Trophoblast cell (in vitro differentiated cells and primary cell): ENCODE measurements around the gene HECW1.

Experiments used
- DNase-seq, 2 donors: peaks; one replicate each; pipeline ENCODE4 v3.0.0-alpha.2; 2016
- H2AFZ ChIP-seq: 2 replicates; pipeline ENCODE4 v1.6.1; 2013; ENCODE audit warnings: low read length, moderate library complexity, mild to moderate bottlenecking; ENCODE audit not compliant: insufficient read depth, poor library complexity
- H2AK5ac ChIP-seq: 2 replicates; pipeline ENCODE4 v1.6.1; 2013; ENCODE audit warnings: mild to moderate bottlenecking, low read length
- H2BK120ac ChIP-seq: 2 replicates; pipeline ENCODE4 v1.6.1; 2013; ENCODE audit warnings: low read length, mild to moderate bottlenecking, moderate library complexity; ENCODE audit not compliant: insufficient read depth, poor library complexity
- H2BK12ac ChIP-seq: 2 replicates; pipeline ENCODE4 v1.6.1; 2013; ENCODE audit warnings: mild to moderate bottlenecking, low read length, moderate library complexity
- H2BK5ac ChIP-seq: 2 replicates; pipeline ENCODE4 v1.6.1; 2013; ENCODE audit warnings: low read length, low read depth, moderate library complexity, mild to moderate bottlenecking; ENCODE audit not compliant: poor library complexity
- H3K14ac ChIP-seq: 2 replicates; pipeline ENCODE4 v1.6.1; 2013; ENCODE audit warnings: mild to moderate bottlenecking, low read length
- H3K18ac ChIP-seq: 2 replicates; pipeline ENCODE4 v1.6.1; 2013; ENCODE audit warnings: mild to moderate bottlenecking, low read length
- H3K23ac ChIP-seq: 2 replicates; pipeline ENCODE4 v1.6.1; 2013; ENCODE audit warnings: low read length
- H3K27ac ChIP-seq: 2 replicates; pipeline ENCODE4 v1.5.1; 2013; ENCODE audit warnings: low read depth, mild to moderate bottlenecking, inconsistent platforms, low read length, moderate library complexity
- H3K27me3 ChIP-seq: 2 replicates; pipeline ENCODE4 v1.6.1; 2013; ENCODE audit warnings: inconsistent platforms, mild to moderate bottlenecking, low read length, moderate library complexity; ENCODE audit not compliant: insufficient read depth
- H3K36me3 ChIP-seq, 2 experiments: 1 replicate in 1 of 2; 2 replicates in 1 of 2; pipeline ENCODE4 v1.6.1; 2013; ENCODE audit warnings: low read length in 2 of 2, mild to moderate bottlenecking in 2 of 2, moderate library complexity in 1 of 2; ENCODE audit not compliant: insufficient read depth in 2 of 2, control insufficient read depth in 1 of 2
- H3K4ac ChIP-seq: 2 replicates; pipeline ENCODE4 v1.6.1; 2013; ENCODE audit warnings: low read depth, mild to moderate bottlenecking, low read length, moderate library complexity
- H3K4me1 ChIP-seq, 2 experiments: 1 replicate in 1 of 2; 2 replicates in 1 of 2; pipeline ENCODE4 v1.6.1; 2013; ENCODE audit warnings: low read length in 2 of 2, mild to moderate bottlenecking in 2 of 2, moderate library complexity in 1 of 2; ENCODE audit not compliant: insufficient read depth in 2 of 2, control insufficient read depth in 1 of 2
- H3K4me2 ChIP-seq: 2 replicates; pipeline ENCODE4 v1.6.1; 2013; ENCODE audit warnings: inconsistent platforms, mild to moderate bottlenecking, low read length, moderate library complexity
- H3K4me3 ChIP-seq: 2 replicates; pipeline ENCODE4 v1.5.1; 2013; ENCODE audit warnings: mild to moderate bottlenecking, low read depth, low read length, inconsistent platforms
- H3K79me1 ChIP-seq: one replicate; pipeline ENCODE4 v1.6.1; 2013; ENCODE audit warnings: low read length
- H3K79me2 ChIP-seq: 2 replicates; pipeline ENCODE4 v1.6.1; 2013; ENCODE audit warnings: low read length, mild to moderate bottlenecking; ENCODE audit not compliant: control insufficient read depth, insufficient read depth, poor library complexity
- H3K9ac ChIP-seq: 2 replicates; pipeline ENCODE4 v1.6.1; 2013; ENCODE audit warnings: mild to moderate bottlenecking, low read length
- H3K9me3 ChIP-seq: 2 replicates; pipeline ENCODE4 v1.6.1; 2013; ENCODE audit warnings: low read depth, mild to moderate bottlenecking, control low read depth, inconsistent platforms, low read length; ENCODE audit not compliant: insufficient read depth
- H4K12ac ChIP-seq: 2 replicates; pipeline ENCODE4 v1.6.1; 2013; ENCODE audit warnings: low read depth, mild to moderate bottlenecking, low read length, moderate library complexity
- H4K8ac ChIP-seq: 2 replicates; pipeline ENCODE4 v1.6.1; 2013; ENCODE audit warnings: low read depth, mild to moderate bottlenecking, low read length, moderate library complexity
- H4K91ac ChIP-seq: one replicate; pipeline ENCODE4 v1.6.1; 2013; ENCODE audit warnings: low read depth, mild to moderate bottlenecking, low read length, moderate library complexity
- WGBS: extraction: QIAGEN DNeasy Blood & Tissue Kit; methylation state at CpG from one replicate; pipeline ENCODE4 v1.1.7; 2013; ENCODE audit warnings: missing lambda C conversion rate; ENCODE audit not compliant: insufficient read length, insufficient coverage; ENCODE audit errors: extremely low coverage; 5-methylcytosine and 5-hydroxymethylcytosine counted together

The HECW1 gene

DNA sequence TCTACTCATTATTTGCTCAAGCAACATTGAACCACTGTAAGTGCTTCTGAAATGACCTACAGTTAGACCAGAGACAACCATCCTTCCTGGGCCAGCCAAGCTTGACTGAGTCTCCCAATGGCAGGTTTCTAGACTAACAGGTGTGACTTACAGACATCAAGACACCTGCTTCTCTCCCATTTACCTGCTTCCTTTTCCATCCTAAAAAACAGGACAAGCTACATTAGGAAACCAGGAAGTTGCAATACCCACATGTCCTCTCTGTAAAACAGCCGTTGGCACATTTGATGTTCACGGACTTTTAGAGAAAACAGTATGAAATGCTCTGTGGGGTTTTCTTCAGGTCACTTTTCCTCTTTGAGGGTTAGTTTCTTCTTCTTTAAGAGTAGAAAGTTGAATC lies 4.0 kb downstream of the HECW1 start:
- no CpG with 5 or more reads among the region's 2 CpGs for WGBS
- H4K12ac ChIP-seq: no peak overlapping the region
- peaks cover 7 to 18% of the 10 kb centered on the region in 2 experiments for H3K4me1 ChIP-seq
- H3K36me3 ChIP-seq: no peaks in the 10 kb centered on the region
- H2BK12ac ChIP-seq: no peak overlapping the region
- H3K27ac ChIP-seq: no peak overlapping the region
- no peaks in the 10 kb centered on the region for H3K79me1 ChIP-seq
- H2AFZ ChIP-seq: no peak overlapping the region
- H4K8ac ChIP-seq: no peak overlapping the region
- H2BK5ac ChIP-seq: no peak overlapping the region
- no peak overlapping the region for H3K4me2 ChIP-seq
- no peaks in the 10 kb centered on the region for H3K79me2 ChIP-seq
- H3K9ac ChIP-seq: no peak overlapping the region
- peaks cover 6% of the 10 kb centered on the region for H3K9me3 ChIP-seq
- no peak overlapping the region for H3K23ac ChIP-seq
- H3K18ac ChIP-seq: no peak overlapping the region
- no peak overlapping the region for H3K4me3 ChIP-seq
- no peak overlapping the region for H2BK120ac ChIP-seq
- no peak overlapping the region for H4K91ac ChIP-seq
- no peak overlapping the region for H3K4ac ChIP-seq
- H3K14ac ChIP-seq: no peak overlapping the region
- H2AK5ac ChIP-seq: no peak overlapping the region
- DNase-seq: no peak
- peaks cover 29% of the 10 kb centered on the region for H3K27me3 ChIP-seq

DNA sequence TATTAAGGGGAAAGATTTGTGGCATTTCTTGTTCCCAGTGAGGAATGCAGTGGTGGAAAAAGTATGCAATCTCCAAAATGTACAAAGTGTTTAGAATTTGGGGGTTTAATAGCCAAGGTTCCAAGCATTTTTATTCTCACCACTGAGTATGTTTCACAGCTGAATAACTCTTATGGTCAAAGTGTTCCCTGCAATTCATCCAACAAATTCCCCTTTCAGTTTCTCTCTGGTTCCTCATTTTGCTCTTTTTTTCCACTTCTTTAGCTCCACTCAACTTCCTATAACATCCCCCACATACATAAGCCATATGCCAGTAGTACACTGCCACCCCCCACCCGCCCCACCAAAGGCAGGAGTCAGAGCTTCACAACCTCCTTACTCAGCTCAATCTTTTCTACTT lies 4.6 kb downstream of the HECW1 start:
- Histone ChIP-seq H3K9ac (no peak overlapping the region), H2AFZ (no peak overlapping the region), H3K9me3 (peaks cover 6% of the 10 kb centered on the region), H2AK5ac (no peak overlapping the region), H3K14ac (no peak overlapping the region), H3K27ac (no peak overlapping the region), H2BK120ac (no peak overlapping the region), H3K4me1 (peaks cover 7 to 18% of the 10 kb centered on the region in 2 experiments), H3K4ac (no peak overlapping the region), H3K36me3 (no peaks in the 10 kb centered on the region), H3K79me2 (no peaks in the 10 kb centered on the region), H4K12ac (no peak overlapping the region), H2BK12ac (no peak overlapping the region), H4K91ac (no peak overlapping the region), H3K27me3 (peaks cover 23% of the 10 kb centered on the region), H3K4me2 (no peak overlapping the region), H3K18ac (no peak overlapping the region), H4K8ac (no peak overlapping the region), H3K4me3 (no peak overlapping the region), H3K79me1 (no peaks in the 10 kb centered on the region), H3K23ac (no peak overlapping the region), H2BK5ac (no peak overlapping the region)
- DNase-seq: no peak
- WGBS: no CpG with 5 or more reads among the region's 1 CpG

DNA sequence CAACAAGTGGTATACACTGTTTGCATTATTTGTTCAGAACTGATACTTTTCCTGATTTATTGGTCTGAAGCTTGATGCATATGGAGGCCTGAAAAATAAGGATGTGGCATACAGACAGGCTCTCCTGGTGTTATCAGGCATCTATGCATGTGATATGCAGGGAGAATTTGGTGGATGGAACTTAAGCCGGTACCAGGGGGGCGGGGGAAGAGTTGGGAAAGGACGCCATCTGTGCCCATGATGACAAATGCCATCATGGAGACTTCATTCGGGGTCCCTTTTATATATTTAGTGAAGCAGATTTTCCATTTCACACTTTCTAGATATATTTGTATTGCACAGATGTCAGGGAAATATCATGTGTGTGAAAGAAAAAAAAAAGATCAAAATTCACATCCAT lies 5.4 kb downstream of the HECW1 start:
- Histone ChIP-seq H2AFZ (no peak overlapping the region), H3K4me1 (peaks cover 3 to 13% of the 10 kb centered on the region in 2 experiments), H3K9ac (no peak overlapping the region), H4K12ac (no peak overlapping the region), H3K18ac (no peak overlapping the region), H4K8ac (no peak overlapping the region), H2AK5ac (no peak overlapping the region), H3K4me2 (no peak overlapping the region), H3K79me2 (no peaks in the 10 kb centered on the region), H3K36me3 (no peaks in the 10 kb centered on the region), H3K9me3 (peaks cover 3% of the 10 kb centered on the region), H3K4me3 (no peak overlapping the region), H3K14ac (no peak overlapping the region), H3K4ac (no peak overlapping the region), H4K91ac (no peak overlapping the region), H2BK120ac (no peak overlapping the region), H3K27me3 (peaks cover 17% of the 10 kb centered on the region), H3K27ac (no peak overlapping the region), H2BK5ac (no peak overlapping the region), H2BK12ac (no peak overlapping the region), H3K23ac (no peak overlapping the region), H3K79me1 (no peaks in the 10 kb centered on the region)
- no CpG with 5 or more reads among the region's 4 CpGs for WGBS
- no peak for DNase-seq

DNA sequence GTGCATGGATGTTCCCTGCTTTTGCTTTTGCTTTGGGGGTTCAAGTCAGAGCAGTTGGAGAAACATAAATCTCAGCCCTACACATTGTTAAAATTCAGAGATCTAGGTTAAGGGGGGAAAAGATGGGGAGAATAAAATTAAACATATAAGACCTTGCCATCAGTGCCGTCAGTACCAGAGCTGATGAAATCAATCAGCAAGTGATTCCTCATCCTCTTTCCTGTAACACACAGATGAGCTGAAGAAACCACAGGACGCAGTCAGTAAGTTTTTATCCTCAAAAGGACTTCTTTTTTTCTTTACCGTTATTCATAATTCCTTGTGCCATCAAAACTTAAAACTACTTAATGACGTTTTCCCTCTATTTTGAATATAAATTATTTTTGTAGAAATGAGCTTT lies 5.9 kb downstream of the HECW1 start:
- no peak overlapping the region for H4K8ac ChIP-seq
- no peak overlapping the region for H4K91ac ChIP-seq
- no peak overlapping the region for H2BK12ac ChIP-seq
- H2AK5ac ChIP-seq: no peak overlapping the region
- DNase-seq: no peak
- H3K14ac ChIP-seq: no peak overlapping the region
- H3K9ac ChIP-seq: no peak overlapping the region
- peaks cover under 1% of the 10 kb centered on the region for H3K9me3 ChIP-seq
- no peak overlapping the region for H3K27ac ChIP-seq
- no peaks in the 10 kb centered on the region for H3K79me2 ChIP-seq
- H4K12ac ChIP-seq: no peak overlapping the region
- WGBS: no CpG with 5 or more reads among the region's 4 CpGs
- H3K18ac ChIP-seq: no peak overlapping the region
- H3K4me1 ChIP-seq: peaks cover 0 to 9% of the 10 kb centered on the region in 2 experiments
- H3K4ac ChIP-seq: no peak overlapping the region
- H2BK120ac ChIP-seq: no peak overlapping the region
- no peak overlapping the region for H3K23ac ChIP-seq
- no peaks in the 10 kb centered on the region for H3K36me3 ChIP-seq
- no peak overlapping the region for H3K4me3 ChIP-seq
- no peak overlapping the region for H3K4me2 ChIP-seq
- H3K79me1 ChIP-seq: no peaks in the 10 kb centered on the region
- no peak overlapping the region for H2BK5ac ChIP-seq
- H3K27me3 ChIP-seq: peaks cover 12% of the 10 kb centered on the region
- H2AFZ ChIP-seq: no peak overlapping the region
